ENCODE measurements around the gene MAP2K1.
"Not testable (repeated sequence)": the region's sequence is repeated elsewhere in the genome, so short reads cannot be mapped to it uniquely, and the experiment has no call there.

MAP2K1 gene

GRCh38 chr15:66462627-66463026, 75.9 kb downstream of the MAP2K1 start:
- no peak overlapping the region for H3K4me3 ChIP-seq (ENCODE audit: low read depth, low read length)
- TF ChIP-seq CTCF (IDR thresholded peaks at IDR 0.05; ENCODE audit: low read depth, low read length, missing control alignments): no peak
- DNase-seq (ENCODE audit: low read depth): no peak

- not testable (repeated sequence) for DNase-seq (ENCODE audit: low read depth); H3K4me3 ChIP-seq (ENCODE audit: low read depth, low read length)
Measured at GRCh38 chr15:66465294-66465693, 78.6 kb downstream of the MAP2K1 start.

GRCh38 chr15:66467162-66468040, 80.7 kb downstream of the MAP2K1 start:
- not testable (repeated sequence) for DNase-seq (ENCODE audit: low read depth); H3K4me3 ChIP-seq (ENCODE audit: low read depth, low read length)

- H3K4me3 ChIP-seq (ENCODE audit: low read depth, low read length); DNase-seq (ENCODE audit: low read depth): not testable (repeated sequence)
Measured at GRCh38 chr15:66470825-66471224, 84.1 kb downstream of the MAP2K1 start.

GRCh38 chr15:66472176-66472999, 85.7 kb downstream of the MAP2K1 start:
- no peak for TF ChIP-seq CTCF (IDR thresholded peaks at IDR 0.05; ENCODE audit: low read depth, low read length, missing control alignments)
- H3K4me3 ChIP-seq (ENCODE audit: low read depth, low read length): no peak overlapping the region
- peak; percentile 66 for DNase-seq (ENCODE audit: low read depth)

GRCh38 chr15:66474135-66474534, 87.4 kb downstream of the MAP2K1 start:
- no peak for DNase-seq (ENCODE audit: low read depth)
- H3K4me3 ChIP-seq (ENCODE audit: low read depth, low read length): no peak overlapping the region
- no peak for TF ChIP-seq CTCF (IDR thresholded peaks at IDR 0.05; ENCODE audit: low read depth, low read length, missing control alignments)

- H3K4me3 ChIP-seq (ENCODE audit: low read depth, low read length): no peak overlapping the region
- DNase-seq (ENCODE audit: low read depth): no peak
- no peak for TF ChIP-seq CTCF (IDR thresholded peaks at IDR 0.05; ENCODE audit: low read depth, low read length, missing control alignments)
Measured at GRCh38 chr15:66474963-66475362, 88.3 kb downstream of the MAP2K1 start.

GRCh38 chr15:66476535-66476934, 89.8 kb downstream of the MAP2K1 start:
- H3K4me3 ChIP-seq (ENCODE audit: low read depth, low read length): no peak overlapping the region
- DNase-seq (ENCODE audit: low read depth): no peak
- TF ChIP-seq CTCF (IDR thresholded peaks at IDR 0.05; ENCODE audit: low read depth, low read length, missing control alignments): no peak
